ENCODE measurements around the gene KIAA0513. TPM values are rescaled to one million over a fixed set of nuclear protein-coding genes. Genes with fewer than 3 reads are reported as not detected.

KIAA0513 gene
- total RNA-seq, 4 donors from 2014 or later, result 17.7 to 52.0 (median 23.9) TPM

DNA sequence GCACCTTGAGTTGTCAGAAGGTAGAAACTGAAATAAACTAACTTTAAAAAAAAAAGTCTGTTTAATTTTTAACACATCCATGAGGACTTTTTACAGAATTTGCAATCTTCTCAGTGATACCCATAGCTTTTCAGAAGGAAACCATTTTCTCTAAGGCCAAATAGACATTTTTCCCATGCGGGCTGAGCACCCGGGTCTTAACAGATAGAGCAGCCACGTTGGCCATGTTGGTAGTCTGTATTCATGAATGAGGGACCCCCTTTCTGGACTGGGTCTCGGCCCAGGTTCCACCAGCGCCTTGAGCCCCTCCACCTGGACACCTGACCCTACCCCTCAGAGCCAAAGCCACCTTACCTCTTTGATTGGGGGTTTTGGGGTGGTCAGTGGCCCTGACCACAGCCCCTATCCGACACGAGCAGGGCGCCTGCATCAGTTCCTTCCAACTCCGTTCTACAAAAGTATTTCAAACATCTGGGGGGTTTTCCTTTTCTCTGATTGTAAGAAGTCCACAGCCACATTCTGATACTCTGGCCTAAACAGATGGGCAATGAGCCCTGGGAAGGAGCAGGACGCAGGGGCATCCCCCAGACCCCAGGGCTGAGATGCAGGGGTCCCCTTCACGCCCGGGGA, 66.7 kb downstream of the KIAA0513 start:
- no peak for TF ChIP-seq CTCF (IDR thresholded peaks at IDR 0.05)
- TF ChIP-seq POLR2A (IDR thresholded peaks at IDR 0.05), result no peak
- H3K27ac ChIP-seq, result no peak overlapping the region
- peaks cover 0 to 13% (median 0%) of the 10 kb centered on the region in 4 donors for H3K4me1 ChIP-seq
- peaks cover 0 to 2% (median 0%) of the 10 kb centered on the region in 3 donors for H3K36me3 ChIP-seq
- H3K9me3 ChIP-seq, result no peaks in the 10 kb centered on the region
- H3K27me3 ChIP-seq, result no peaks in the 10 kb centered on the region
- DNase-seq, result no peak
- no peak overlapping the region for H3K4me3 ChIP-seq

GRCh38 chr16:85094812-85095211, 67.2 kb downstream of the KIAA0513 start:
- H3K9me3 ChIP-seq, result no peaks in the 10 kb centered on the region
- no peak for DNase-seq
- no peak overlapping the region for H3K4me3 ChIP-seq
- H3K4me1 ChIP-seq, result peaks cover 0 to 13% (median 0%) of the 10 kb centered on the region in 4 donors
- H3K36me3 ChIP-seq, result no peaks in the 10 kb centered on the region
- no peak for TF ChIP-seq POLR2A (IDR thresholded peaks at IDR 0.05)
- TF ChIP-seq CTCF (IDR thresholded peaks at IDR 0.05), result no peak
- no peaks in the 10 kb centered on the region for H3K27me3 ChIP-seq
- H3K27ac ChIP-seq, result no peak overlapping the region

GRCh38 chr16:85096921-85097320, 69.3 kb downstream of the KIAA0513 start:
- no peaks in the 10 kb centered on the region for H3K9me3 ChIP-seq
- no peak for TF ChIP-seq POLR2A (IDR thresholded peaks at IDR 0.05)
- no peak for TF ChIP-seq CTCF (IDR thresholded peaks at IDR 0.05)
- H3K4me3 ChIP-seq, result no peak overlapping the region
- H3K4me1 ChIP-seq, result no peaks in the 10 kb centered on the region
- DNase-seq, result no peak
- no peak overlapping the region for H3K27ac ChIP-seq
- H3K36me3 ChIP-seq, result no peaks in the 10 kb centered on the region
- no peaks in the 10 kb centered on the region for H3K27me3 ChIP-seq

DNA sequence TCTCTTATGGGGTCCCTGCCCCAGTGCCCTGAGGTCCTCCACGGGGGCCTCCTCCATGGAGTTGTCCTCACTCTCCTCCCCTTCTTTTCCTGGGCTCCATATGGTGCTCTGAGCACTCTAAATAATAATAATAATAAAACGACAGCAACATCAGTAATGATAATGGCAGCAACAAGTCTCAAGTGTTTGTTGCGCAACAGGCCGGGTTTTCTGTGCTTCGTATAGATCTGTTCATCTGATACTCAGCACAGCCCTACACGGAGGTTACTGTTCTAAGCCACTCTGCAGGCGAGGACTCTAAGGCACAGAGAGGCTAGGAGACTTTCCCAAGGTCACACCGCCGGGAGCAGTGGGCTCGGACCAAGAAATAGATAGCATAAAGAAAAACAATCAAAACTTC, 71.0 kb downstream of the KIAA0513 start:
- Histone ChIP-seq H3K9me3 (no peaks in the 10 kb centered on the region), H3K4me3 (no peak overlapping the region), H3K27ac (no peak overlapping the region), H3K4me1 (peaks cover 0 to under 1% (median 0%) of the 10 kb centered on the region in 4 donors), H3K27me3 (no peaks in the 10 kb centered on the region), H3K36me3 (no peaks in the 10 kb centered on the region)
- TF ChIP-seq CTCF (IDR thresholded peaks at IDR 0.05), result no peak
- TF ChIP-seq POLR2A (IDR thresholded peaks at IDR 0.05), result no peak
- no peak for DNase-seq

- H3K4me1 ChIP-seq, result peaks cover 0 to 11% (median 4%) of the 10 kb centered on the region in 4 donors
- DNase-seq, result no peak
- no peak overlapping the region for H3K27ac ChIP-seq
- H3K36me3 ChIP-seq, result no peaks in the 10 kb centered on the region
- no peak for TF ChIP-seq CTCF (IDR thresholded peaks at IDR 0.05)
- no peak for TF ChIP-seq POLR2A (IDR thresholded peaks at IDR 0.05)
- no peaks in the 10 kb centered on the region for H3K27me3 ChIP-seq
- H3K9me3 ChIP-seq, result no peaks in the 10 kb centered on the region
- H3K4me3 ChIP-seq, result no peak overlapping the region
Observed at GRCh38 chr16:85100265-85100664, 72.7 kb downstream of the KIAA0513 start.

Data from Peyer's patch (tissue), 4 donors.